Fibroblast of skin of scalp (primary cell): Measurements from ENCODE around the gene REC114.

Experiments
- DNase-seq: peaks from one replicate; pipeline ENCODE4 v3.0.0-alpha.2; 2013

Gene REC114

DNA sequence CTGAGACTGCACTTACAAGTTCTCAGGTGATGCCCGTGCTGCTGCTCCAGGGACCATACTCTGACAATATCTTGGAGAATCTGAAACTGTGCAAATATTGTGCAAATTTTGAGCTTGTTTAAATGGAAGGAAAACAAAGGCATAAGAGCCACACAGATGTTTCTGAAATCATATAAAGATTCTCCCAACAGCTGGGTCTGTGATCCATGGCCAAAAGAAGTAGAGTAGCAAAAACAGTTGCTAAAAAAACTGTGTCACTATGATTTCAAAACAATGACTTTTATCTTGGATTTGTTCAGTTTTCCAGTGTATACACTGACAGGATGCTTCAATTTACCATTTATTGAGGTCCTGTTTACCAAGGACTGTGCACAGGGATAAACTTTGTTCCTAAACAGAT, 164.9 kb downstream of the REC114 start:
- DNase-seq = no peak

DNA sequence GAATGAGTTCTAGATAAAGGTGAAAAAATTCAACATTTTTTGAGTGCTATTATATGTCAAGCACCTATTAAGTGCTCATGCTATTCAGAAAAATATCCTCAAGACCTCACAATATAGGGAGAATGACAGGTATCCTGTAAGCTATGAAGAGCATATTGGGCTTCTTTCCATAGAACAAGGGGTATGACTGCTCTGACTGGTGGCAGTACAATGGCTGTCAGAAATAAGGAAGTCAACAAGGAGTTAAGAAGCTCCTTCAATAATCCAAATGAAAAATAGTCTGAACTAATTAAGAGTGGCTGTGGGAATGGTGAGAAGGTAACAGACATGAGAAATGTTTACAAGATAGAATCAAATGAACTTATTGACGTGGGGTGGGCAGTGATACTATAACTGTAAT, 165.5 kb downstream of the REC114 start:
- no peak for DNase-seq

DNA sequence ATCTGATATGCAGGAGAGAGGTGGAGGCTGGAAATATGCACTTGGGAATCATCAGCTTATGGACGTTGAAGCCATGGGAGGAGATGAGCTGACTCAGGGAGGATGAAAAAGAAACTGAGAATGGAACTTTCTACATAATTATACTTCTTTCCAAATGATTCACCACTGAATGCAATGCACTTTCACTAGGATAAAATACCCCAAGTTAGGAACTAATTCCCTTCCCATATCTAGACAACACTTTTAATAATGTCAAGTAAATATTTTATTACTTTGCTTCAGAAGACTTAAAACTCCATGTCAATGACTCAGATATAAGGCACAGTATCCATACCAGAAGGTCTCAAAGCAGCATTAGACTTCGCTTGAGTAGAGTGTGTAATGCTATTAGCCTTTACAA, 166.0 kb downstream of the REC114 start:
- peak; percentile 82 for DNase-seq
